GM21360 (cell line): Measurements from ENCODE around the gene NSDHL.
"Not testable (repeated sequence)": the region's sequence is repeated elsewhere in the genome, so short reads cannot be mapped to it uniquely, and the experiment has no call there.

Experiments used
- ATAC-seq: cut with Tn5 transposase; IDR thresholded peaks from one replicate; pipeline ENCODE4 v1.9.1; 2021; ENCODE audit warnings: mild to moderate bottlenecking, moderate library complexity; ENCODE audit not compliant: unreplicated experiment

Gene NSDHL

GRCh38 chrX:152830312-152831305 lies at the start of gene NSDHL, which contains the start of gene CETN2:
TSS of gene NSDHL (plus strand) at chrX:152831063. CDS start at chrX:152846325, 15,262 bp downstream.
TSS of gene CETN2 (minus strand) at chrX:152830757. CDS start at chrX:152830710, 47 bp downstream.
- peak; percentile 97 for ATAC-seq

DNA sequence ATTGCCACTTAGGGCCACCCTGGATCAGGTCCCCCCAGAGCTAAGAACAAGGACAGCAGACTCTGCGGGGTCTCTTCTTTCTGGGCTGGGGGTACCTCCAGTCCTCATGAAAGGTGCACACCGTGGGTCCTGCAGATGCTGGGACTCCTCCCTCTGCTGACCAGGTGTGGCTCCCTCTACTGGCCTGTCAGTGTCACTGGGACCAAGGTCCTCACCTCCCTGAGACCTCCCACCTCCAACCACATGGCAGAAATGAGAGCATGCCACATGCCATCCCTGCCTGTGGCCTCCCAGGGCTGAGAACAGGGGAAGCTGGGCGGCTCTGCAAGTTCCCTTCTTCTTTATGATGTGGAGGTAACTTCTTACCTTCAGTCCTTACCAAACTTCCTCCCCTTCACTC lies 43.8 kb upstream of the NSDHL start:
- peak; percentile 89 for ATAC-seq

- no peak for ATAC-seq
Observed at GRCh38 chrX:152798945-152799344, 31.9 kb upstream of the NSDHL start.

DNA sequence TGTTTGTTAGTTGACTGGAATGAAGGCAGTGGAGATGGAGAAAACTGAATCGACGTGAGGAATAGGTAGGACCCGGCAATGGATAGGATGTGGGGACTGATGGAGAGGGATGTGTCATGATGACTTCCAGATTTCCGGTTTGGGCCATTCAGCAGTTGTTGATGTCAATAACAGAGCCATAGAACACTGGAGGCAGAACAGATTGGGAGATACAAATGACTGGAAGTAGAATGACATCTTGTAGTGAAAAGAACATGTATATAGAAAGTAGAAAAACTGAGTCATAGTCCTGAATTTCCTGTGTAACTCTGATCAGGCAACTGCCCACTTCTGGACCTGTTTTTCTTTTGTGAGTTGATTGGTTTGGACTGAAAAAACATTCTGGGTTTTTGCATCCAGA lies 24.8 kb upstream of the NSDHL start:
- ATAC-seq: no peak

DNA sequence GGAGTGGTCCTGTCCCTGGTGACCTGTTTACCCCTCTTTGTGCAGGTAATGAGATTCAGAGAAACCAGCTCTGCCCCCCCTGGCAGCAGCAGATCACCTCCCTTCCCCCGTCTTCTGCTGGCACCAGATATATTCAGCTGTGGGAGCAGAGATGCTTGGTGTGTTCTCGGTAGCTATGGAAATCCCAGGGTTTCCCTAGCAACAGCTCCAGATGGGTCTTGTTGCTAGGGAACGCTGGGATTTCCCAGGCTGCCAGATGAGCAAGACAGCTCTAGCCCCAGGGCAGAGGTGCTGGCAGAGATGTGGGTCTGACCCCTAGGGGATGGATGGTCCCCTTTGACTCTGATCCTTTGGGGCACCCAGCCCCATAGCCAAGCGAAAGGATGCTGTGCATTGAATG lies 20.5 kb upstream of the NSDHL start:
- ATAC-seq: no peak

DNA sequence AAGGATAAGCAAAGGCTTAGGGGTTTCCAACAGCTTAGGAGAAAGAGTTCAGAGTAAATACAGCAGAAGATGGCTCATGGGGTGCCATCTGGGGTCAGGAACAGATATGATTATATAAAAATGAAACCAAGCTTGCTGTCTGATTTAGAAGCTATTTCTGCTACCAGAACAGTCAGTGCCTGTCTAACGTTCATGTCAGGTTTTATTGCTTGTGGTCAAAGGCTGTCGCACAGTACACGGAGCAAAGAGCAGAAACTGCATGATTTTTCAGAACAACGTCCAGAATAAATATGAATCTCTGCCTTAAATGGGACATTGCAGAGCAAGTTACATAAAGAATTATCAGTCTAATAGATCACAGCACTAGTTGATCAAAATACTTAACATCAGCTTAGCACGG lies 17.7 kb upstream of the NSDHL start:
- no peak for ATAC-seq

GRCh38 chrX:152814048-152814447 lies 16.8 kb upstream of the NSDHL start:
- no peak for ATAC-seq

- no peak for ATAC-seq
Observed at GRCh38 chrX:152817078-152817764, 13.6 kb upstream of the NSDHL start.

GRCh38 chrX:152818356-152818755 lies 12.5 kb upstream of the NSDHL start:
- ATAC-seq: no peak

DNA sequence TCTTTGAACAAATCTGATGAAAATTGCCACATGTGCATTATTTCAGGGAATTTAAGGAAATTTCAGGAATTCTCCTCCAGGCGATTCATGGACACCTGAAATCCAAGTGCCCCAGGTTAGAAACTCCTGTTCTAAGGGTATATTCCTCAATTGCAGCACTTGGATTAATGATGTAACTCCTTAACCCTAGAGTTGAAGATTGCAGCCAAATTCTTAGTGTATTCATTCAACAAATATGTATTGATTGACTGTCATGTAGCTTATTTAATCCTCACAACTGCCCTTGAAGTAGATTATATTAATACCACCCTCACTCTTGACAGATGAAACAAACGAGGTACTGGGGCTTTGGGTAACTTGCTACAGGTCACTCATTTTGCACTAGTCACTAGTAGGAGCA lies 11.6 kb upstream of the NSDHL start:
- ATAC-seq: no peak

DNA sequence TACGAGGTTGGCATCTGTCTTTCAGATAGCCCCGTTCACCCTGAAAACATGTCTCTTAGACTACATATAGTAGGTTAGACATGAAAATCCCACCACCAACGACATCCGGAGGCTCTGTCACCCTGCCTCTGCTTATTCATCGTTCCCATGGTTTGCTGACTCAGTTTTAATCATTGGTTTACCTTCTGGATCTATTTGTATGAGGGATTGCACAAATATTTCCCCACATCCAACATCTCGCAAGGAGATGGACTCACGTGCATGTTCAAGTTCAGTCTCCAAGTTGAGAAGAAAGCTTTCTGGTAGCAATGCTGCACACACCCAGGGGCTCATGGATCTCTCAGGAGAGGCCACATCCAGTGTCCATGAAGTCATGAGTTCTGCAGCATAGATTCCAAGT lies 11.1 kb upstream of the NSDHL start:
- ATAC-seq: no peak

- ATAC-seq: peak; percentile 60
Observed at GRCh38 chrX:152821145-152821765, 9.6 kb upstream of the NSDHL start.

DNA sequence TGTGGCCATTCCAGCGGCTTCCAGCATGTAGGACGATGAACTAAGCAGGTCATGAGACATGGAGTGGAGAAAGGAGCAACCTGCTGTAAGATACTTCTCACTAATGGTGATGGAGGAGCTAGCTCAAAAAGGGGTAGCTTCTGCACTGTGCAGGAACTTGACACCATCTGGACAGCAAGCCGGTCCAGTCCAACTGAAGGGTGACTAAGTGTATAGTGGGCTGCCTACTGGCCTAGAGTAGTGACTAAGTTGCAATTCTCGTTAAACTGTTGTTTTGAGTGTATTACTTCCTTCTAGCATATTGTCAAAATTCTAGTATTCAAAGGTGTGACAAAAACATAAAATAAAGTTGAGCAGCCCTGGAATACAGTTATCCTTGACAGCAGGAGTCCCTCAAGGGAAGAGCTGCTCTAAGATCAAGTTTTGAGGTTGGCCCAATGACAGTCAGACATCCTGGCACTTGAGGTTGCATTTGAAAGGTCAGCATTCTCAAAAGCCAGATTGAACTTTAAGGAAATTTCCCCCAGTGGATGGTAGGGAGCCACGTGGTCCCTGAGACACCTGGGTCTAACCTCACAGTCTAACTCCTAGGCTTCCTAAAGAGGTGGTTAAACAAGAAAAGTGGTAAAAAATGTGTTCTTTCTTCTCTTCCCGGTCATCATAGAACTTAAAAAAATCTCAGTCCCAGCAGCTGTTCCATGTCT lies 8.3 kb upstream of the NSDHL start:
- no peak for ATAC-seq

DNA sequence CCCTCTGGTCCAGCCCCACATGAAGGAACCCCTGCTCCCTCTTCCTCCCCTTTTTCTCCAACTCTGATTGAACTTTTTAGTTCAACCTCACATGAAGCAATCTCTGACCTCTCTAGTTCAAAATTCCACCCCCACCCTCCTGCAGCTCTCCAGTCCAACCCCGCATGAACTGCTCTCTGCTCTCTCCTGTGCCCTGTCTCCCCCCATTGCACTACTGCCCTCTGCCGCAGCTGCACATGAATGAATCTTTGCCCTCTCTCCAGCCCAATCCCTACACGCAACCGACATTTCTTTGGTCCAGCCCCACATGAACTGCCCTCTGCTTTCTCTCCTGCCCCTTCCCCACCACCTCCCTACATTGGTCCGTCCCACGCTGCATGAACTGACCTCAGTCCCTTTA lies 7.2 kb upstream of the NSDHL start:
- ATAC-seq: no peak

DNA sequence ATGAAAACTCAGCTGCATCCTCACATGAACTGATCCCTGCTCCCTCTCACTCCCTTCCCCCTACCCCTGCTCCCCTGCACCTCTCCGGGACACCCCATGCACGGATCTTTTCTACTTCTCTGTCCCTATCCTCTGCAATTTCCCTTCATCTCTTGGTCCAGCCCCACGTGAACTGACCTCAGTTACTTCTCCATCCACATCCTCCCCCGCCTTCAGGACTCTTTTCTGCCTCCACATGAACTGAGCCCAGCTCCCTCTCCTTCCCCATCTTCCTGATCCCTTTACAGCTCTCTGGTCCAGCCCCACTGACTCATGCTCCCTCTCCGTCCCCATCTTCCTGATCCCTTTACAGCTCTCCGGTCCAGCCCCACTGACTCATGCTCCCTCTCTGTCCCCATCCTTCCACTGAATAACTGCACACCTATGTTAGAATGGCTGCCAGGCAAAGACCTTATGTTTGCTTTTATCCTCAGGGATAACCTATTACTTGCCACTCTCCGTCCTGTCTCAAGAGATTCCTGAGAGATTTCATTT lies 6.0 kb upstream of the NSDHL start:
- no peak for ATAC-seq

GRCh38 chrX:152831391-152831790 lies 528 bp downstream of the NSDHL start:
- ATAC-seq: no peak

GRCh38 chrX:152832520-152832919 lies 1.7 kb downstream of the NSDHL start:
- no peak for ATAC-seq

GRCh38 chrX:152833378-152833777 lies 2.5 kb downstream of the NSDHL start:
- no peak for ATAC-seq

DNA sequence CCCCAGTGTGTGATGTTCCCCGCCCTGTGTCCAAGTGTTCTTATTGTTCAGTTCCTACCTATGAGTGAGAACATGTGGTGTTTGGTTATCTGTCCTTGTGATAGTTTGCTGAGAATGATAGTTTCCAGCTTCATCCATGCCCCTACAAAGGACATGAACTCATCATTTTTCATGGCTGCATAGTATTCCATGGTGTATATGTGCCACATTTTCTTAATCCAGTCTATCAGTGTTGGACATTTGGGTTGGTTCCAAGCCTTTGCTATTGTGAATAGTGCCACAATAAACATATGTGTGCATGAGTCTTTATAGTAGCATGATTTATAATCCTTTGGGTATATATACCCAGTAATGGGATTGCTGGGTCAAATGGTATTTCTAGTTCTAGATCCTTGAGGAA lies 4.6 kb downstream of the NSDHL start:
- not testable (repeated sequence) for ATAC-seq

GRCh38 chrX:152842772-152843338 lies 12.0 kb downstream of the NSDHL start:
- ATAC-seq: no peak
